22Rv1 (cell line): ENCODE measurements around the gene IMMP2L.

Experiments
- ZFX ChIP-seq: fragments of 450-650 bp; IDR thresholded peaks from 2 replicates; pipeline ENCODE4 v1.6.1; 2017; ENCODE audit warnings: antibody characterized with exemption, borderline replicate concordance
- TF ChIP-seq, protein P1 (sequence below): fragments of 450-650 bp; IDR thresholded peaks from 2 replicates; pipeline ENCODE4 v1.5.1; 2017; ENCODE audit warnings: mild to moderate bottlenecking

GRCh38 chr7:111138193-111138569 is 424.1 kb downstream of the IMMP2L start:
- TF ChIP-seq, protein P1, sequence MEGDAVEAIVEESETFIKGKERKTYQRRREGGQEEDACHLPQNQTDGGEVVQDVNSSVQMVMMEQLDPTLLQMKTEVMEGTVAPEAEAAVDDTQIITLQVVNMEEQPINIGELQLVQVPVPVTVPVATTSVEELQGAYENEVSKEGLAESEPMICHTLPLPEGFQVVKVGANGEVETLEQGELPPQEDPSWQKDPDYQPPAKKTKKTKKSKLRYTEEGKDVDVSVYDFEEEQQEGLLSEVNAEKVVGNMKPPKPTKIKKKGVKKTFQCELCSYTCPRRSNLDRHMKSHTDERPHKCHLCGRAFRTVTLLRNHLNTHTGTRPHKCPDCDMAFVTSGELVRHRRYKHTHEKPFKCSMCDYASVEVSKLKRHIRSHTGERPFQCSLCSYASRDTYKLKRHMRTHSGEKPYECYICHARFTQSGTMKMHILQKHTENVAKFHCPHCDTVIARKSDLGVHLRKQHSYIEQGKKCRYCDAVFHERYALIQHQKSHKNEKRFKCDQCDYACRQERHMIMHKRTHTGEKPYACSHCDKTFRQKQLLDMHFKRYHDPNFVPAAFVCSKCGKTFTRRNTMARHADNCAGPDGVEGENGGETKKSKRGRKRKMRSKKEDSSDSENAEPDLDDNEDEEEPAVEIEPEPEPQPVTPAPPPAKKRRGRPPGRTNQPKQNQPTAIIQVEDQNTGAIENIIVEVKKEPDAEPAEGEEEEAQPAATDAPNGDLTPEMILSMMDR = no peak
- TF ChIP-seq ZFX = no peak
